T47D (cell line): ENCODE data around the gene CELF2.
A peak's percentile ranks its signal among the peaks of the same experiment; 100 is the strongest.

Source experiments
- DNase-seq, 2 experiments: peaks; one replicate each; pipeline versions ENCODE4 v3.0.0 to v3.0.0-alpha.2; 2011 to 2012; ENCODE audit warnings: low read depth in 1 of 2, low spot score in 1 of 2
- JUND ChIP-seq: IDR thresholded peaks from 2 replicates; pipeline ENCODE4 v1.6.1; 2012; ENCODE audit warnings: low read depth
- in situ Hi-C: cut with HindIII; loops from 2 replicates; pipeline ENCODE4 v1.10.0; 2016; ENCODE audit warnings: low sequenced_read_pairs, low pct_unique_long_range_greater_than_20kb

Gene CELF2

GRCh38 chr10:11193001-11193551 is 175.4 kb downstream of the CELF2 start:
- TF ChIP-seq JUND: no peak
- DNase-seq: no peak

GRCh38 chr10:11194859-11195586 is 177.4 kb downstream of the CELF2 start:
- DNase-seq: no peak
- in situ Hi-C loops: no loop called here

More at GRCh38 chr10:11193001-11193551, 175.4 kb downstream of the CELF2 start:
- in situ Hi-C loops: no loop called here

DNA sequence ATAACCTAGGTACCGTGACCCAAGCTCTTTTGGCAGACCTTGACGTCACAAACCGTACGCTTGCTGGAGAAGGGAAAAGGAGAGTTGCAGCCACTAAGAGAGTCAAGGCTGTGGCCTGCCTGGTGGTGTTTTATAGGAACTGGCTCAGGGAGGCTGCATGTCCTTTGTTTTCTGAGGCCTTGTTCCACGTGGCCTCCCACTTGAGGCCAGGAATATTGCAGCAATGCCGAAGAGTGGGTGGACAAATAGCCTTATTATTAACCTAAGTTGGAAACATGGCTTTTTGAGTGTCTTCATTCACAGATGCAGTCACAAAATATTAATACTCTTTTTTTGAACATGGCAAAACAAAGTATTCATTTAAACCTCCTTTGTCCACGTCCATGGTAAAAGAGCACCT is 178.0 kb downstream of the CELF2 start:
- in situ Hi-C loops: no loop called here
- no peak for TF ChIP-seq JUND
- no peak for DNase-seq

More at GRCh38 chr10:11194859-11195586, 177.4 kb downstream of the CELF2 start:
- no peak for TF ChIP-seq JUND

GRCh38 chr10:11197266-11197712 is 179.6 kb downstream of the CELF2 start:
- DNase-seq: no peak
- in situ Hi-C loops: no loop called here

DNA sequence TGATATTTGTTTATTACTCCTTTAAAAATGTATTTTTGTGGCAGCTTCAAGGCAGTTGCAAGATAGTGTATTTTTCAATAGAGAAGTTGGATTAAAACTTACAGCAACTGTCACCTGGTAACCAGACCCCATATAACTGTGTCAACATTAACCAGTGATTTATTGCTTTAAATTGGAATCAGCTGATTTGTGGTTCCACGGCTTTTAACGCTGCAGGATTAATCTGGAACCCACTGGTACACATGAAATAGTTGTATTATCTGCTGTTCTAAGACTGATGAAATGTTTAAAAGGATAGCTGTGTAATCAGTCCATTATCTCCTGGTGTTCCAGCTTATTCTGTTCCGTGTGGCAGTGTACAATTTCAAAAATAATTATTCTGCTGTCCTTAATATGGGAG is 180.2 kb downstream of the CELF2 start:
- no peak for TF ChIP-seq JUND
- DNase-seq: no peak
- in situ Hi-C loops: no loop called here

More at GRCh38 chr10:11197266-11197712, 179.6 kb downstream of the CELF2 start:
- TF ChIP-seq JUND: no peak

DNA sequence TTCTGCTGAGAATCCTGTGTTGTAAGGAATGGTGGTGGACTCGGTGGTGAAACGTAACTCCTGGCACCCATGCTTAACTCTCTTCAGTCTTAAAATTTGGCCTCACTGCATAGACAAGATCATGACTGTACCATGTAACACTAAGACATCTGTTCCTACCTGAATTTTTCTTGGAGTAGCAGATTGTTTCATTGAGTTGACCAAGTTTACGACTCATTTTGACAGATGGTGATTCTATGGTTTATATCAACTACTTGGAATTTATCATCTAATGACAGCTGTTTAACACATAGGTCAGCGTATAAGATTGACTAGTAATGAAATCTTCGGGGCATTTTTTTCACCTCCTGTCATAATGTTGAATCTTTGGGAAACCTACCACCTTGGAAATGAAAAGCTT is 184.2 kb downstream of the CELF2 start:
- DNase-seq: no peak
- in situ Hi-C loops: no loop called here
- no peak for TF ChIP-seq JUND

GRCh38 chr10:11204351-11204942 is 186.8 kb downstream of the CELF2 start:
- DNase-seq: peak in 1 of 2 experiments; percentile 19
- TF ChIP-seq JUND: no peak
- in situ Hi-C loops: no loop called here

DNA sequence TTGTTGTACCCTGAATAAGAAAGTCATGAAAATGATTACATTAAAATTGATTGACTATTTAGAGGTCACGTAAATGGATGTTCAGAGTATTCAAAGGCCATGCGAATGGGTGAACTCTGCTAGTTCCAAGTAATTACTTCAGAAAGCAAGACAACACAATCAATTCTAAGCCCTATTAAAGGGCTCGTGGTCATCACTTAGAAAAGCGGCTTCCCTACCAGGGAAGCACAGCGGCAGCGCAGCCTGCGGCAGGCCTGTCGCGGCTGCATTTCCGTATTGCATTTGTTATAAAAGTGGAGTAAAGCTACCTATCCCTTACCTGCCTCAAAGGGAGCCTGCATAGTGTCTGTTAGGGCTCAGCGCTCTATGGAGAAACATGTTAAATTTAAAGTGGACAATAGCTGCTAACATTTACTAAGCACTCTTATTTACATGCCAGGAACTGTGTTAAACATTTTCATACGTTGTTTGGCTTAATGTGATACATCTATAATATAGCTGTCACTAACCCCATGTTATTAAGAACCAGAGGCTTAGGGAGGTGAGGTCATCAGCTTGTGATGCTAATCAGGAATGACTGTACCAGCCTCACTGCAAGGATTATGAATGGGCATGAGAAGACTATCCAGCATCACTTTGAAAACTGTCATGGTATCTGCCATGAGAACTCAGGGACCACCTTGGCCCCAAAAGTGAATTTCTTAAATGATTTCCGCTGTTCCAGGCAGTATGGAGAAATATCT is 187.5 kb downstream of the CELF2 start:
- in situ Hi-C loops: no loop called here
- DNase-seq: no peak
- TF ChIP-seq JUND: no peak

- in situ Hi-C loops: no loop called here
- TF ChIP-seq JUND: no peak
- DNase-seq: no peak
These were observed 189.2 kb downstream of the CELF2 start for GRCh38 chr10:11206676-11207559.

DNA sequence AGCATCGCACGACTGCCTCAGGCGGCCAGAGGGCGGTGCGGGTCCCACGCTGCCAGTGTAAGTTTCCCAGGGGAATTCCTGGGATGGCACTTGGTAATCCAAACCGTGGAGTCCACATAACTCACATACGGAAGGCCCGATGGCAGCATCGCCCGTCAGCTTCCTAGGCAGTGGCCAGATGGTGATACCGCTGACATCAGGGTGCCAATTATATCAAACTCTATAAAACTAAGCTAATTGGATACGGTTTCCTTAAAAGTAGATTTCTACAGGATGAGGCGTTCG is 189.8 kb downstream of the CELF2 start:
- no peak for TF ChIP-seq JUND
- DNase-seq: no peak
- in situ Hi-C loops: no loop called here

GRCh38 chr10:11208243-11208642 is 190.6 kb downstream of the CELF2 start:
- no peak for DNase-seq
- TF ChIP-seq JUND: no peak
- in situ Hi-C loops: no loop called here

- no peak for TF ChIP-seq JUND
- DNase-seq: no peak
- in situ Hi-C loops: no loop called here
These were observed 191.5 kb downstream of the CELF2 start for GRCh38 chr10:11208908-11209829.
